Fibroblast of lung (primary cell): Measurements from ENCODE around the gene CHST11. TPM values are rescaled to one million over a fixed set of nuclear protein-coding genes. Genes with fewer than 3 reads are reported as not detected.

Experiments used
- DNase-seq, 2 donors: peaks; one replicate each; pipeline versions ENCODE4 v3.0.0 to v3.0.0-alpha.2; 2010; ENCODE audit warnings: low read depth in 2 of 2
- H2AFZ ChIP-seq: 2 replicates; pipeline ENCODE4 v1.5.1; 2012; ENCODE audit warnings: low read length, control low read depth, inconsistent platforms
- H3K27ac ChIP-seq: 2 replicates; pipeline ENCODE4 v1.5.1; 2011; ENCODE audit warnings: low read length, control low read depth; ENCODE audit not compliant: insufficient read depth
- H3K27me3 ChIP-seq: 2 replicates; pipeline ENCODE4 v1.5.1; 2011; ENCODE audit warnings: mild to moderate bottlenecking, low read length; ENCODE audit not compliant: control insufficient read depth, insufficient read depth
- H3K36me3 ChIP-seq: 2 replicates; pipeline ENCODE4 v1.5.1; 2011; ENCODE audit warnings: low read length; ENCODE audit not compliant: control insufficient read depth, insufficient read depth
- H3K4me1 ChIP-seq: 2 replicates; pipeline ENCODE4 v1.5.1; 2011; ENCODE audit warnings: low read length; ENCODE audit not compliant: control insufficient read depth, insufficient read depth; ENCODE audit errors: extremely low read depth
- H3K4me2 ChIP-seq: 2 replicates; pipeline ENCODE4 v1.5.1; 2011; ENCODE audit warnings: low read length, control low read depth; ENCODE audit not compliant: insufficient read depth; ENCODE audit errors: extremely low read depth
- H3K4me3 ChIP-seq, 4 experiments: fragments of 200-600 bp in 1 of 4; sonication (generic) in 1 of 4; replicated peaks in 1 of 4; 2 replicates each; pipeline ENCODE4 v1.5.1; 2011 to 2016; ENCODE audit warnings: low read length in 4 of 4, low read depth in 3 of 4, mild to moderate bottlenecking in 3 of 4, control low read depth in 2 of 4, inconsistent platforms in 1 of 4, mixed read lengths in 1 of 4; ENCODE audit not compliant: insufficient read depth in 1 of 4; ENCODE audit errors: control extremely low read depth in 1 of 4
- H3K79me2 ChIP-seq: 2 replicates; pipeline ENCODE4 v1.5.1; 2012; ENCODE audit warnings: mild to moderate bottlenecking, low read length, inconsistent platforms; ENCODE audit not compliant: control insufficient read depth, insufficient read depth
- H3K9ac ChIP-seq: 2 replicates; pipeline ENCODE4 v1.5.1; 2011; ENCODE audit warnings: mild to moderate bottlenecking, low read length, control low read depth; ENCODE audit not compliant: insufficient read depth
- H3K9me3 ChIP-seq: 2 replicates; pipeline ENCODE4 v1.5.1; 2012; ENCODE audit warnings: low read depth, low read length; ENCODE audit not compliant: control insufficient read depth, insufficient read depth
- H4K20me1 ChIP-seq: 2 replicates; pipeline ENCODE4 v1.5.1; 2011; ENCODE audit warnings: low read length; ENCODE audit not compliant: control insufficient read depth, insufficient read depth; ENCODE audit errors: extremely low read depth
- CTCF ChIP-seq, 2 donors: IDR thresholded peaks in 1 of 2; conservative IDR thresholded peaks in 1 of 2; 1 replicate in 1 of 2; 2 replicates in 1 of 2; pipeline ENCODE4 v1.5.1; 2011 to 2012; ENCODE audit warnings: low read length in 2 of 2, control low read depth in 1 of 2, inconsistent platforms in 1 of 2, low read depth in 1 of 2, mild to moderate bottlenecking in 1 of 2
- EZH2 ChIP-seq: IDR thresholded peaks from 2 replicates; pipeline ENCODE4 v1.5.1; 2012; ENCODE audit warnings: low read length, control low read depth, mild to moderate bottlenecking; ENCODE audit errors: missing control alignments
- polyA plus RNA-seq, 2 donors: library from polyadenylated mRNA; depleted of rRNA in 1 of 2; stranded (reverse) in 1 of 2; unstranded in 1 of 2; fragments of >200 nt; gene quantifications; 2 replicates each; pipeline ENCODE4 v1.2.1, GENCODE V29; 2011 to 2012; ENCODE audit warnings: missing spikeins in 1 of 2
- total RNA-seq: library from RNA; depleted of rRNA; stranded (reverse); fragments of >200 nt; gene quantifications from 2 replicates; pipeline ENCODE4 v1.2.1, GENCODE V29; 2014

Gene CHST11
- total and polyA plus RNA-seq, 2 donors (not counting 1 experiment from before 2014, with no cell fraction given): 3.5 to 9.1 TPM

DNA sequence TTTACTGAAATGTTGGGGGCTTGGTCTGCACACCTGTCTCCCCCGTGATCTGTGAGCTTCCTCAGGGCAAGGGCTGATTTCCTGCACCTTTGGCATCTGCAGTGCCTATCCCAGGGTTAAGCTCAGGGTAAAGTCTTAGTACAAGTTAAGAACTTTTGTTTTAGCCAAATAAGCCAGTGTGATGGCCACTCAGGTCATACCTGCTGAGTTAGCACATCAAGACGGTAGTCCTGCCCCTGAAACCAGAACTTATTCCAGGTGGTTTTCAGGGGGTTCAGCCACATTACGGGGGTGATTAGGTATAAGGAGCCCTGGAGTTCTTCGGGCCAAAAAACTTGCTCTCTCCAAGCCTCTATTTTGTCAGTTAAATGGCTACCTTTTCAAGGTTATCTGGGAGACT lies 21.6 kb upstream of the CHST11 start:
- peaks cover 4% of the 10 kb centered on the region for H3K27me3 ChIP-seq
- DNase-seq: no peak
- no peak overlapping the region for H3K4me2 ChIP-seq
- H3K79me2 ChIP-seq: no peaks in the 10 kb centered on the region
- no peaks in the 10 kb centered on the region for H3K4me1 ChIP-seq
- H2AFZ ChIP-seq: no peak overlapping the region
- no peaks in the 10 kb centered on the region for H3K9me3 ChIP-seq
- H3K27ac ChIP-seq: no peak overlapping the region
- no peaks in the 10 kb centered on the region for H4K20me1 ChIP-seq
- no peak overlapping the region for H3K4me3 ChIP-seq
- H3K9ac ChIP-seq: no peak overlapping the region
- TF ChIP-seq EZH2: no peak
- TF ChIP-seq CTCF (conservative IDR thresholded peaks at IDR 0.05 in 1 of 2, IDR thresholded peaks at IDR 0.05 in 1 of 2; ENCODE audit: low read depth in 1 of 2, low read length in 2 of 2): no peak
- no peaks in the 10 kb centered on the region for H3K36me3 ChIP-seq

DNA sequence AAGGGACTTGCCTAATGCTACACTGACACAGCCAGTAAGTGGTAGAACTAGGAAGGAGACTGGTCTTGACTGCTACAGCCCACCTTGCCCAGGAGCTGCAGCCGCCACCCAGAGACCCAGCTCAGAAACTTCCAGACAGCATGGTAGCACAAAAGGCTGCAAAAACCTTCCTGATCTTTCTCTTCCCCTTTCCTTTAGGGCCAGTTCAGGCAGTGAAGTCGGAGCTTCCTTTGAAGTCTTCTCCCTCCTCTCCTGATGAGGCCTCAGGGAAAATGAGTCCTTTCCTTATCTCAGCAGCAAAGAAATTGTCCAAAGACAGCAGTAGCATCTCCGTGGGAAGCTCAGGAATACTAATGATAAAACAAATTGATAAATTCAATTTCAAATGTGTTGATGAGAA lies 21.0 kb upstream of the CHST11 start:
- peaks cover 4% of the 10 kb centered on the region for H3K27me3 ChIP-seq
- no peaks in the 10 kb centered on the region for H3K4me1 ChIP-seq
- H3K36me3 ChIP-seq: no peaks in the 10 kb centered on the region
- H3K4me3 ChIP-seq: no peak overlapping the region
- no peaks in the 10 kb centered on the region for H3K9me3 ChIP-seq
- H3K79me2 ChIP-seq: no peaks in the 10 kb centered on the region
- no peak for TF ChIP-seq CTCF (conservative IDR thresholded peaks at IDR 0.05 in 1 of 2, IDR thresholded peaks at IDR 0.05 in 1 of 2; ENCODE audit: low read depth in 1 of 2, low read length in 2 of 2)
- no peak for TF ChIP-seq EZH2
- no peaks in the 10 kb centered on the region for H4K20me1 ChIP-seq
- DNase-seq: no peak
- no peak overlapping the region for H3K4me2 ChIP-seq
- no peak overlapping the region for H2AFZ ChIP-seq
- no peak overlapping the region for H3K9ac ChIP-seq
- no peak overlapping the region for H3K27ac ChIP-seq

GRCh38 chr12:104436790-104437189 lies 20.0 kb upstream of the CHST11 start:
- TF ChIP-seq CTCF (conservative IDR thresholded peaks at IDR 0.05 in 1 of 2, IDR thresholded peaks at IDR 0.05 in 1 of 2; ENCODE audit: low read depth in 1 of 2, low read length in 2 of 2) (no peak), EZH2 (no peak)
- Histone ChIP-seq H3K4me3 (no peak overlapping the region), H3K4me1 (no peaks in the 10 kb centered on the region), H3K9ac (no peak overlapping the region), H2AFZ (no peak overlapping the region), H3K9me3 (no peaks in the 10 kb centered on the region), H4K20me1 (no peaks in the 10 kb centered on the region), H3K27ac (no peak overlapping the region), H3K79me2 (no peaks in the 10 kb centered on the region), H3K4me2 (no peak overlapping the region), H3K27me3 (peaks cover 4% of the 10 kb centered on the region), H3K36me3 (no peaks in the 10 kb centered on the region)
- no peak for DNase-seq
